HG03565 (cell line): ENCODE measurements around the gene UBE2C.
"Not testable (repeated sequence)": the region's sequence is repeated elsewhere in the genome, so short reads cannot be mapped to it uniquely, and the experiment has no call there.

Experiments used
- ATAC-seq: cut with Tn5 transposase; IDR thresholded peaks from one replicate; pipeline ENCODE4 v1.9.1; 2021; ENCODE audit warnings: mild to moderate bottlenecking, moderate library complexity; ENCODE audit not compliant: unreplicated experiment

The UBE2C gene

GRCh38 chr20:45812157-45813005, at the start of gene UBE2C:
Gene UBE2C (plus strand): TSS chr20:45812644. CDS start chr20:45812696, 52 bp downstream.
- ATAC-seq = peak; percentile 97

- not testable (repeated sequence) for ATAC-seq
Measured at GRCh38 chr20:45764618-45765282, 47.7 kb upstream of the UBE2C start.

- no peak for ATAC-seq
Measured at GRCh38 chr20:45765307-45765875, 47.1 kb upstream of the UBE2C start.

- ATAC-seq = no peak
Measured at GRCh38 chr20:45765980-45766379, 46.5 kb upstream of the UBE2C start.

GRCh38 chr20:45768479-45768878, 44.0 kb upstream of the UBE2C start:
- no peak for ATAC-seq

- no peak for ATAC-seq
Measured at GRCh38 chr20:45771182-45771759, 41.2 kb upstream of the UBE2C start.

GRCh38 chr20:45772693-45773092, 39.8 kb upstream of the UBE2C start:
- ATAC-seq = no peak

GRCh38 chr20:45774945-45775344, 37.5 kb upstream of the UBE2C start:
- no peak for ATAC-seq

- ATAC-seq = no peak
Measured at GRCh38 chr20:45775411-45775810, 37.0 kb upstream of the UBE2C start.

GRCh38 chr20:45776931-45777330, 35.5 kb upstream of the UBE2C start:
- ATAC-seq = no peak

- no peak for ATAC-seq
Measured at GRCh38 chr20:45779011-45779915, 33.2 kb upstream of the UBE2C start.

- no peak for ATAC-seq
Measured at GRCh38 chr20:45780159-45780558, 32.3 kb upstream of the UBE2C start.

- ATAC-seq = no peak
Measured at GRCh38 chr20:45781391-45781931, 31.0 kb upstream of the UBE2C start.

GRCh38 chr20:45782890-45783289, 29.6 kb upstream of the UBE2C start:
- no peak for ATAC-seq

- no peak for ATAC-seq
Measured at GRCh38 chr20:45783656-45784294, 28.7 kb upstream of the UBE2C start.

- ATAC-seq = no peak
Measured at GRCh38 chr20:45788351-45788750, 24.1 kb upstream of the UBE2C start.

GRCh38 chr20:45792317-45793118, 19.9 kb upstream of the UBE2C start:
- ATAC-seq = no peak

GRCh38 chr20:45796337-45797065, 15.9 kb upstream of the UBE2C start:
- no peak for ATAC-seq
